DOHH2 (cell line): Measurements from ENCODE around the gene NAA38.

Experiments used
- CTCF ChIP-seq: fragments of 200-600 bp; sonication (generic); IDR thresholded peaks from one replicate; pipeline ENCODE4 v1.5.1; 2014; ENCODE audit warnings: antibody characterized with exemption, mild to moderate bottlenecking, low read depth, low read length; ENCODE audit not compliant: poor library complexity, severe bottlenecking
- EZH2phosphoT487 ChIP-seq: fragments of 200-600 bp; sonication (generic); IDR thresholded peaks from 2 replicates; pipeline ENCODE4 v1.6.1; 2017; ENCODE audit warnings: borderline replicate concordance, mild to moderate bottlenecking, antibody characterized with exemption, low read length, moderate library complexity, mixed read lengths

GRCh38 chr17:7894226-7894625 lies 36.9 kb upstream of the NAA38 start:
- TF ChIP-seq CTCF (no peak), EZH2phosphoT487 (no peak)
